Left kidney (tissue), 2 donors: ENCODE results near the gene FBXO27. TPM values are rescaled to one million over a fixed set of nuclear protein-coding genes. Genes with fewer than 3 reads are reported as not detected.
A peak's percentile ranks its signal among the peaks of the same experiment; 100 is the strongest.
"Not testable (repeated sequence)": the region's sequence is repeated elsewhere in the genome, so short reads cannot be mapped to it uniquely, and the experiment has no call there.

ENCODE experiments used
- DNase-seq: peaks from one replicate; pipeline ENCODE4 v3.0.0-alpha.2; 2013
- polyA plus RNA-seq: library from polyadenylated mRNA; unstranded; fragments of 120-200 nt; gene quantifications from one replicate; pipeline ENCODE4 v1.2.1, GENCODE V29; 2013; ENCODE audit not compliant: insufficient read length

The FBXO27 gene
- polyA plus RNA-seq, 1 donor, result 8.4 TPM

- DNase-seq, result not testable (repeated sequence)
These were observed 43.7 kb downstream of the FBXO27 start for GRCh38 chr19:38988627-38989026.

- DNase-seq, result not testable (repeated sequence)
These were observed 44.6 kb downstream of the FBXO27 start for GRCh38 chr19:38987745-38988144.

GRCh38 chr19:38985262-38985661, 47.1 kb downstream of the FBXO27 start:
- DNase-seq, result no peak

- DNase-seq, result no peak
These were observed 51.6 kb downstream of the FBXO27 start for GRCh38 chr19:38980583-38981374.

GRCh38 chr19:38979812-38980211, 52.5 kb downstream of the FBXO27 start:
- DNase-seq, result no peak

GRCh38 chr19:38978326-38978689, 54.0 kb downstream of the FBXO27 start:
- DNase-seq, result no peak

- no peak for DNase-seq
These were observed 54.7 kb downstream of the FBXO27 start for GRCh38 chr19:38977445-38978325.

- peak; percentile 51 for DNase-seq
These were observed 56.5 kb downstream of the FBXO27 start for GRCh38 chr19:38975861-38976271.

- peak; percentile 68 for DNase-seq
These were observed 57.0 kb downstream of the FBXO27 start, which contains the start of gene FBXO17 for GRCh38 chr19:38975214-38975860. Gene FBXO17, minus strand, starts transcription at chr19:38975742. Its CDS starts 25,423 bp downstream, at chr19:38950319.

GRCh38 chr19:38974624-38975213, 57.6 kb downstream of the FBXO27 start:
- DNase-seq, result peak; percentile 27

Other genes starting within 250 kb of the FBXO27 start
- not detected for gene LGALS7B, start 243.3 kb downstream of the FBXO27 start, polyA plus RNA-seq
- 2.0 TPM for gene LGALS4, start 219.6 kb downstream of the FBXO27 start, polyA plus RNA-seq
- 129 TPM for gene ECH1, start 200.8 kb downstream of the FBXO27 start, polyA plus RNA-seq
- 538 TPM for gene HNRNPL, start 182.6 kb downstream of the FBXO27 start, polyA plus RNA-seq
- gene RINL, start 154.3 kb downstream of the FBXO27 start, polyA plus RNA-seq, result 7.4 TPM
- 41.7 TPM for gene SIRT2, start 132.9 kb downstream of the FBXO27 start, polyA plus RNA-seq
- gene NFKBIB, start 132.6 kb downstream of the FBXO27 start, polyA plus RNA-seq, result 6.8 TPM
- gene CCER2, start 120.4 kb downstream of the FBXO27 start, polyA plus RNA-seq, result 0.95 TPM
- 56.4 TPM for gene SARS2, start 101.8 kb downstream of the FBXO27 start, polyA plus RNA-seq
- gene MRPS12, start 101.6 kb downstream of the FBXO27 start, polyA plus RNA-seq, result 16.2 TPM
- 88.0 TPM for gene FBXO17, start 56.8 kb downstream of the FBXO27 start, polyA plus RNA-seq
- gene ACP7, start 51.8 kb upstream of the FBXO27 start, polyA plus RNA-seq, result 0.78 TPM
- 46.1 TPM for gene PAK4, start 93.2 kb upstream of the FBXO27 start, polyA plus RNA-seq
- gene NCCRP1, start 164.4 kb upstream of the FBXO27 start, polyA plus RNA-seq, result 1.6 TPM
- not detected for gene SYCN, start 171.7 kb upstream of the FBXO27 start, polyA plus RNA-seq
- gene IFNL3, start 212.5 kb upstream of the FBXO27 start, polyA plus RNA-seq, result not detected
- not detected for gene IFNL4, start 216.3 kb upstream of the FBXO27 start, polyA plus RNA-seq
- gene IFNL2, start 235.8 kb upstream of the FBXO27 start, polyA plus RNA-seq, result not detected